ENCODE measurements around the gene HDGFL2. TPM values are rescaled to one million over a fixed set of nuclear protein-coding genes. Genes with fewer than 3 reads are reported as not detected.

Gene HDGFL2
- total RNA-seq, 1 experiment from 2014 or later: 108 TPM

DNA sequence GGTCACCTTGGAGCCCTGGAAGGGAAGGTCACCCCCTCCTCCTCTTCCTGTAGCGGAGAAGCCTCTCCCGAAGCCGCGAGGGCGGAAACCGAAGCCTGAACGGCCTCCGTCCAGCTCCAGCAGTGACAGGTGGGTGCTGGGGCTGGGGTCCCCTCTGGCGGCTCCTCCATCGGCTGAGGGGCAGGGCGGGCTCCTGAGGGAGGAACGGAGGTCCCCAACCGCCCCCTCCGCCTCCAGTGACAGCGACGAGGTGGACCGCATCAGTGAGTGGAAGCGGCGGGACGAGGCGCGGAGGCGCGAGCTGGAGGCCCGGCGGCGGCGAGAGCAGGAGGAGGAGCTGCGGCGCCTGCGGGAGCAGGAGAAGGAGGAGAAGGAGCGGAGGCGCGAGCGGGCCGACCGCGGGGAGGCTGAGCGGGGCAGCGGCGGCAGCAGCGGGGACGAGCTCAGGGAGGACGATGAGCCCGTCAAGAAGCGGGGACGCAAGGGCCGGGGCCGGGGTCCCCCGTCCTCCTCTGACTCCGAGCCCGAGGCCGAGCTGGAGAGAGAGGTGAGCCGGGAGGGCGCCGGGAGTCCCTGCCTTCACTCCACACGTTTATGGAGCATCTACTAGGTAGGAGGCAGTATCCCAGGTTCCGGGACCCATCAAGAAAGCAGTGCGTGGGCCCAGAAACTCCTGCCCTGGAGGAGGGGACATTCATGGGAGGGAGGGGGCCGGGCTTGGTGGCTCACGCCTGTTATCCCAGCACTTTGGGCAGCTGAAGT lies 22.0 kb downstream of the HDGFL2 start:
- no CpG with 5 or more reads among the region's 61 CpGs for WGBS (ENCODE audit: extremely low coverage, insufficient read length, low lambda C conversion rate)
- no peak overlapping the region for H3K9ac ChIP-seq (ENCODE audit: extremely low read depth, insufficient read length, low read length)
- no peak overlapping the region for H2BK120ac ChIP-seq (ENCODE audit: low read depth, low read length, poor library complexity, severe bottlenecking)
- no peak overlapping the region for H2BK5ac ChIP-seq (ENCODE audit: insufficient read length, low read length)
- Mint-ChIP-seq H3K4me1 (no peaks in the 10 kb centered on the region), H3K27me3 (ENCODE audit: low read depth) (no peaks in the 10 kb centered on the region), H3K27ac (no peak overlapping the region), H3K9me3 (no peaks in the 10 kb centered on the region), H3K4me3 (no peak overlapping the region), H3K36me3 (ENCODE audit: insufficient read depth in 1 of 3, low read depth in 3 of 3) (peaks cover 17 to 44% (median 43%) of the 10 kb centered on the region in 3 experiments; a peak in 6 of 7 replicates)
- no peak overlapping the region for H4K8ac ChIP-seq (replicated peaks; ENCODE audit: insufficient read length, low read depth, low read length)
- H3K18ac ChIP-seq (ENCODE audit: insufficient read length, low read depth, low read length): no peak overlapping the region
- H2BK12ac ChIP-seq (ENCODE audit: insufficient read length, low read depth, low read length): no peak overlapping the region
- H3K79me1 ChIP-seq (ENCODE audit: insufficient read depth, low read depth, low read length, poor library complexity, severe bottlenecking): no peaks in the 10 kb centered on the region
- H3K4me1 ChIP-seq (ENCODE audit: insufficient read depth, low read length): no peaks in the 10 kb centered on the region
- H4K91ac ChIP-seq (ENCODE audit: insufficient read length, low read depth, low read length): no peak overlapping the region
- H2AFZ ChIP-seq (ENCODE audit: low read length): no peak overlapping the region
- no peaks in the 10 kb centered on the region for H3K9me3 ChIP-seq (ENCODE audit: control insufficient read depth, low read depth, low read length)
- no peak overlapping the region for H3T11ph ChIP-seq (ENCODE audit: low read length)
- H4K20me1 ChIP-seq (ENCODE audit: control insufficient read depth, insufficient read depth, insufficient read length): peaks cover 3% of the 10 kb centered on the region
- H3K79me2 ChIP-seq (ENCODE audit: insufficient read depth, low read length): no peaks in the 10 kb centered on the region
- H3K27ac ChIP-seq (ENCODE audit: insufficient read length, low read depth, low read length): no peak overlapping the region
- no peak overlapping the region for H2BK15ac ChIP-seq (ENCODE audit: low read depth, low read length)
- no peaks in the 10 kb centered on the region for H3K27me3 ChIP-seq (ENCODE audit: insufficient read depth, low read length)
- no peak overlapping the region for H3K56ac ChIP-seq (ENCODE audit: insufficient read length, low read depth, low read length)
- no peak overlapping the region for H4K5ac ChIP-seq (ENCODE audit: insufficient read length, low read depth, low read length)
- H3K14ac ChIP-seq (ENCODE audit: insufficient read depth, low read length): no peak overlapping the region
- no peak overlapping the region for H3K23ac ChIP-seq (ENCODE audit: insufficient read length, low read depth, low read length)
- no peak overlapping the region for H2BK20ac ChIP-seq (ENCODE audit: low read depth, low read length, poor library complexity, severe bottlenecking)
- TF ChIP-seq, protein P1, sequence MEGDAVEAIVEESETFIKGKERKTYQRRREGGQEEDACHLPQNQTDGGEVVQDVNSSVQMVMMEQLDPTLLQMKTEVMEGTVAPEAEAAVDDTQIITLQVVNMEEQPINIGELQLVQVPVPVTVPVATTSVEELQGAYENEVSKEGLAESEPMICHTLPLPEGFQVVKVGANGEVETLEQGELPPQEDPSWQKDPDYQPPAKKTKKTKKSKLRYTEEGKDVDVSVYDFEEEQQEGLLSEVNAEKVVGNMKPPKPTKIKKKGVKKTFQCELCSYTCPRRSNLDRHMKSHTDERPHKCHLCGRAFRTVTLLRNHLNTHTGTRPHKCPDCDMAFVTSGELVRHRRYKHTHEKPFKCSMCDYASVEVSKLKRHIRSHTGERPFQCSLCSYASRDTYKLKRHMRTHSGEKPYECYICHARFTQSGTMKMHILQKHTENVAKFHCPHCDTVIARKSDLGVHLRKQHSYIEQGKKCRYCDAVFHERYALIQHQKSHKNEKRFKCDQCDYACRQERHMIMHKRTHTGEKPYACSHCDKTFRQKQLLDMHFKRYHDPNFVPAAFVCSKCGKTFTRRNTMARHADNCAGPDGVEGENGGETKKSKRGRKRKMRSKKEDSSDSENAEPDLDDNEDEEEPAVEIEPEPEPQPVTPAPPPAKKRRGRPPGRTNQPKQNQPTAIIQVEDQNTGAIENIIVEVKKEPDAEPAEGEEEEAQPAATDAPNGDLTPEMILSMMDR (conservative IDR thresholded peaks at IDR 0.05): no peak
- no peaks in the 10 kb centered on the region for H3K23me2 ChIP-seq (ENCODE audit: insufficient read length, low read depth, low read length, poor library complexity, severe bottlenecking)
- no peak overlapping the region for H3K4me2 ChIP-seq (ENCODE audit: insufficient read depth, insufficient read length, low read length)
- no peak for DNase-seq
- no peak overlapping the region for H2AK5ac ChIP-seq (ENCODE audit: insufficient read length, low read length)
- H3K4ac ChIP-seq (ENCODE audit: low read depth, low read length): no peak overlapping the region

Measured in H9 (cell line).